Suprapubic skin (tissue), 4 donors: ENCODE measurements around the gene ZRANB1. TPM values are rescaled to one million over a fixed set of nuclear protein-coding genes. Genes with fewer than 3 reads are reported as not detected.

Experiments
- DNase-seq, 2 donors: peaks; one replicate each; pipeline ENCODE4 v3.0.0-alpha.2; 2019; ENCODE audit warnings: low spot score in 2 of 2
- H3K27ac ChIP-seq: fragments of 200-600 bp; sonication (generic); one replicate; pipeline ENCODE4 v1.5.1; 2019
- H3K27me3 ChIP-seq: fragments of 200-600 bp; sonication (generic); one replicate; pipeline ENCODE4 v1.5.1; 2019
- H3K36me3 ChIP-seq: fragments of 200-600 bp; sonication (generic); one replicate; pipeline ENCODE4 v1.5.1; 2019
- H3K4me1 ChIP-seq: fragments of 200-600 bp; sonication (generic); one replicate; pipeline ENCODE4 v1.5.1; 2019
- H3K4me3 ChIP-seq: fragments of 200-600 bp; sonication (generic); one replicate; pipeline ENCODE4 v1.5.1; 2019; ENCODE audit warnings: mild to moderate bottlenecking
- H3K9me3 ChIP-seq: fragments of 200-600 bp; sonication (generic); one replicate; pipeline ENCODE4 v1.5.1; 2019
- CTCF ChIP-seq, 2 donors: fragments of 200-600 bp in 1 of 2; fragments of 450-650 bp in 1 of 2; sonication (generic) in 1 of 2; IDR thresholded peaks; one replicate each; pipeline ENCODE4 v1.5.1; 2016 to 2019; ENCODE audit warnings: antibody characterized with exemption in 2 of 2, mild to moderate bottlenecking in 1 of 2, moderate library complexity in 1 of 2
- EP300 ChIP-seq: sonication (generic); formaldehyde crosslinking; IDR thresholded peaks from one replicate; pipeline ENCODE4 v1.6.1; 2017; ENCODE audit warnings: antibody characterized with exemption
- POLR2A ChIP-seq, 2 donors: fragments of 450-650 bp; IDR thresholded peaks; one replicate each; pipeline ENCODE4 v1.6.1; 2017; ENCODE audit warnings: antibody characterized with exemption in 2 of 2, mild to moderate bottlenecking in 2 of 2, moderate library complexity in 2 of 2
- POLR2AphosphoS5 ChIP-seq, 3 donors: sonication (generic); formaldehyde crosslinking; IDR thresholded peaks; one replicate each; pipeline ENCODE4 v1.6.1; 2017; ENCODE audit warnings: antibody characterized with exemption in 3 of 3
- WGBS: methylation state at CpG from one replicate; pipeline ENCODE4 v1.1.5; 2018; 5-methylcytosine and 5-hydroxymethylcytosine counted together
- total RNA-seq, 4 donors: library from RNA; depleted of rRNA; stranded (reverse); fragments of >200 nt; gene quantifications; one replicate each; pipeline ENCODE4 v1.1.0, GENCODE V29; 2016

ZRANB1 gene
- total RNA-seq, 4 donors from 2014 or later, result 21.2 to 37.9 (median 30.2) TPM

- DNase-seq, result no peak
- Histone ChIP-seq H3K4me3 (no peak overlapping the region), H3K27me3 (no peaks in the 10 kb centered on the region), H3K9me3 (no peaks in the 10 kb centered on the region), H3K4me1 (peaks cover 30% of the 10 kb centered on the region), H3K36me3 (peaks cover 9% of the 10 kb centered on the region), H3K27ac (no peak overlapping the region)
- WGBS, result 94% methylated on average over 5 of the region's 5 CpGs
- no peak for TF ChIP-seq CTCF (IDR thresholded peaks at IDR 0.05)
- no peak for TF ChIP-seq POLR2AphosphoS5 (IDR thresholded peaks at IDR 0.05)
- no peak for TF ChIP-seq EP300
- TF ChIP-seq POLR2A (IDR thresholded peaks at IDR 0.05), result no peak
Measured at GRCh38 chr10:124923684-124924083, 18.2 kb upstream of the ZRANB1 start.

DNA sequence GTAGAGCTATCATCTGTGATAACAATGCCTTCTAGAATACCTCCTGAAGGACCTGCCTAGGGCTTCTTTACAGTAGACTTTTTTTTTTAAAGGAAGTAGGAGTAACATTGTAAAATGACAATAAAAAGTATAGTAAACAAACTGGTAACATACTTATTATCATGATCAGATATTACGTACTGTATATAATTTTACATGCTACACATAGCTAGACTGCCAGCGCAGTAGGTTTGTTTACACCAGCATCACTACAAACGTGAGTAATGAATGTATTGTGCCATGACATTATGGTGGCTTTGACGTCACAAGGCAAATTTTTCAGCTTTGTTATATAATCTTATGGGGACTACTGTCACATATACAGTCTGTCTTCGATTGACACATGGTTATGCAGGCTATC, 15.4 kb upstream of the ZRANB1 start:
- H3K4me1 ChIP-seq, result peaks cover 7% of the 10 kb centered on the region

DNA sequence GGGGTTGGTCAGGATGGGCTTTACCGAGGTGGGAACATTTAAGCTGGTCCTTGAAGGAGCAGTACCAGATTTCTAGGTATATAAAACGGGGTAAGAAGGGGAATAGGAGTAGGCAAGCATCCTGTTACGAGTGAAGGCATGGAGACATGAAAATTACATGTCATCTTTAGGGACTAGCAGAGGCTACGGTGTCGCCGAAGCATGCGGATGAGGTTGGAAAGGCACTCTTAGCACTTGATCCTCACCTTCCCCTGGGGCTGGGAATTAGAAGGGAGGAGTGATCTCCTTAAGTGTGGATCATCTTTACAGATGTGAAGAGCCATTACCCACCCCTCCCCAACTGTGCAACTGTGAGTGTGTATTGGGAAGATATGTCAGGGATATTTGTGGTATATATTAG, 13.8 kb upstream of the ZRANB1 start:
- peaks cover 3% of the 10 kb centered on the region for H3K4me1 ChIP-seq
- peaks cover 4% of the 10 kb centered on the region for H3K36me3 ChIP-seq
- WGBS, result 87% methylated on average over 7 of the region's 7 CpGs
- H3K4me3 ChIP-seq, result no peak overlapping the region
- no peak overlapping the region for H3K27ac ChIP-seq
- TF ChIP-seq CTCF (IDR thresholded peaks at IDR 0.05), result no peak
- TF ChIP-seq POLR2AphosphoS5 (IDR thresholded peaks at IDR 0.05), result no peak
- no peak for TF ChIP-seq POLR2A (IDR thresholded peaks at IDR 0.05)
- no peak for TF ChIP-seq EP300
- H3K27me3 ChIP-seq, result no peaks in the 10 kb centered on the region
- no peaks in the 10 kb centered on the region for H3K9me3 ChIP-seq
- no peak for DNase-seq

More for the DNA sequence above, 15.4 kb upstream of the ZRANB1 start:
- WGBS, result 90% methylated on average over 5 of the region's 5 CpGs
- Histone ChIP-seq H3K4me3 (no peak overlapping the region), H3K27ac (no peak overlapping the region), H3K36me3 (peaks cover 9% of the 10 kb centered on the region), H3K27me3 (no peaks in the 10 kb centered on the region), H3K9me3 (no peaks in the 10 kb centered on the region)
- DNase-seq, result no peak
- TF ChIP-seq POLR2A (IDR thresholded peaks at IDR 0.05) (no peak), CTCF (IDR thresholded peaks at IDR 0.05) (no peak), EP300 (no peak), POLR2AphosphoS5 (IDR thresholded peaks at IDR 0.05) (no peak)

DNA sequence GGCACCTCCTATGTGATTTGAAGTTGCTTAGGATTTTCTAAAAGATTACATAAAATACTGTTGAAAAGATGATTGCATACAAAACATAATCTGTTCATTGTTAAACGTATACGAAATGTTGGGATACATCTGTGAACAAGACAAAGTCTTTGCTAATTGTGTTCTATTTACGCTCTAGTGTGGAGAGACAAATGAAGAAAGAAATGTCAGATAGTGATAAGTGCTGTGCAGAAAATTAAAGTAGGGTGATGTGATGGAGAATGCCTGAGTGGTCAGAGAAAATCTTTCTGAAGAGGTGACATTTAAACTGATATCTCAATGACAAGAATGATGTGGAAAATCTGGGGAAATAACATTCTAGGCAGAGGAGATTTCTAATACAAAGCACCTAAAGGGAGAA, 13.4 kb upstream of the ZRANB1 start:
- WGBS, result 89% methylated on average over 3 of the region's 3 CpGs
- no peak overlapping the region for H3K4me3 ChIP-seq
- DNase-seq, result no peak
- H3K9me3 ChIP-seq, result no peaks in the 10 kb centered on the region
- H3K27me3 ChIP-seq, result no peaks in the 10 kb centered on the region
- H3K4me1 ChIP-seq, result peaks cover 3% of the 10 kb centered on the region
- no peak overlapping the region for H3K27ac ChIP-seq
- TF ChIP-seq POLR2A (IDR thresholded peaks at IDR 0.05) (no peak), POLR2AphosphoS5 (IDR thresholded peaks at IDR 0.05) (no peak), EP300 (no peak), CTCF (IDR thresholded peaks at IDR 0.05) (no peak)
- peaks cover 3% of the 10 kb centered on the region for H3K36me3 ChIP-seq

DNA sequence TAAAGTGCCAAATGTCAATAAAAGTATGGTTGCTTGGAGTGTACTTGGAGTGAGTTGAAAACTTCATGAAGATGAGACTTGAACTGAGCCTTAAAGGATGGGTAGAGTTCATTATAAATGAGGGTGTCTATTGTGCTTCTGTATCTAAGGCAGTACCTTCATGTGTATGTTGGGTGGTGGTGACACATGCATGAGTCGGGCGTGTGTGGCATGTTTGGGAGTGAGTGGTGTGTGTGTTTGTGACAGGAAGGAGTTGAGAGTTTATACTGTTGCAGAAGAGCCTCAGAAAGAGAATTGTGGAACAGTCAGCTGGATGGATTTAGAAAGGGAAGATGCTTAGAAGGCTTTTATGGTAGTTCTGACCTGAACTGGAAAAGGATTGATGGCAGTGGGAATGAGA, 6.0 kb upstream of the ZRANB1 start:
- H3K27me3 ChIP-seq, result no peaks in the 10 kb centered on the region
- DNase-seq, result no peak
- no peaks in the 10 kb centered on the region for H3K9me3 ChIP-seq
- WGBS, result 86% methylated on average over 2 of the region's 2 CpGs
- no peak overlapping the region for H3K4me3 ChIP-seq
- TF ChIP-seq EP300 (no peak), CTCF (IDR thresholded peaks at IDR 0.05) (no peak)
- H3K4me1 ChIP-seq, result peaks cover 13% of the 10 kb centered on the region
- H3K36me3 ChIP-seq, result no peaks in the 10 kb centered on the region
- H3K27ac ChIP-seq, result no peak overlapping the region
